Measurements from ENCODE around the gene BMI1. TPM values are rescaled to one million over a fixed set of nuclear protein-coding genes. Genes with fewer than 3 reads are reported as not detected.

BMI1 gene
- total and polyA plus RNA-seq, 4 donors, result 13.2 to 28.7 (median 19.5) TPM

GRCh38 chr10:22349755-22350154 lies 28.9 kb downstream of the BMI1 start:
- no peak for TF ChIP-seq JUND (IDR thresholded peaks at IDR 0.05)
- no peak for TF ChIP-seq NR2F2 (IDR thresholded peaks at IDR 0.05)
- no peak for TF ChIP-seq TAF1 (conservative IDR thresholded peaks at IDR 0.05)
- TF ChIP-seq, protein P1, sequence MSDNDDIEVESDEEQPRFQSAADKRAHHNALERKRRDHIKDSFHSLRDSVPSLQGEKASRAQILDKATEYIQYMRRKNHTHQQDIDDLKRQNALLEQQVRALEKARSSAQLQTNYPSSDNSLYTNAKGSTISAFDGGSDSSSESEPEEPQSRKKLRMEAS (IDR thresholded peaks at IDR 0.05), result no peak
- TF ChIP-seq GABPA (IDR thresholded peaks at IDR 0.05 in 1 of 2, conservative IDR thresholded peaks at IDR 0.05 in 1 of 2), result no peak
- no peak for TF ChIP-seq ZBTB33 (IDR thresholded peaks at IDR 0.05)
- no peak for TF ChIP-seq YY1 (IDR thresholded peaks at IDR 0.05)
- TF ChIP-seq, protein P2, sequence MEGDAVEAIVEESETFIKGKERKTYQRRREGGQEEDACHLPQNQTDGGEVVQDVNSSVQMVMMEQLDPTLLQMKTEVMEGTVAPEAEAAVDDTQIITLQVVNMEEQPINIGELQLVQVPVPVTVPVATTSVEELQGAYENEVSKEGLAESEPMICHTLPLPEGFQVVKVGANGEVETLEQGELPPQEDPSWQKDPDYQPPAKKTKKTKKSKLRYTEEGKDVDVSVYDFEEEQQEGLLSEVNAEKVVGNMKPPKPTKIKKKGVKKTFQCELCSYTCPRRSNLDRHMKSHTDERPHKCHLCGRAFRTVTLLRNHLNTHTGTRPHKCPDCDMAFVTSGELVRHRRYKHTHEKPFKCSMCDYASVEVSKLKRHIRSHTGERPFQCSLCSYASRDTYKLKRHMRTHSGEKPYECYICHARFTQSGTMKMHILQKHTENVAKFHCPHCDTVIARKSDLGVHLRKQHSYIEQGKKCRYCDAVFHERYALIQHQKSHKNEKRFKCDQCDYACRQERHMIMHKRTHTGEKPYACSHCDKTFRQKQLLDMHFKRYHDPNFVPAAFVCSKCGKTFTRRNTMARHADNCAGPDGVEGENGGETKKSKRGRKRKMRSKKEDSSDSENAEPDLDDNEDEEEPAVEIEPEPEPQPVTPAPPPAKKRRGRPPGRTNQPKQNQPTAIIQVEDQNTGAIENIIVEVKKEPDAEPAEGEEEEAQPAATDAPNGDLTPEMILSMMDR (IDR thresholded peaks at IDR 0.05; ENCODE audit: low read depth, low read length, missing input control), result no peak
- no peak for TF ChIP-seq ATF3 (IDR thresholded peaks at IDR 0.05)
- TF ChIP-seq FOXA2 (IDR thresholded peaks at IDR 0.05), result no peak
- no peak for TF ChIP-seq HNF4A (conservative IDR thresholded peaks at IDR 0.05)
- TF ChIP-seq HNF4G (IDR thresholded peaks at IDR 0.05), result no peak
- no peak for TF ChIP-seq RXRA (IDR thresholded peaks at IDR 0.05)
- TF ChIP-seq REST (IDR thresholded peaks at IDR 0.05), result no peak
- TF ChIP-seq RAD21 (IDR thresholded peaks at IDR 0.05), result no peak
- no peak overlapping the region for H3K27ac ChIP-seq (ENCODE audit: low read depth in 1 of 2, low read length in 2 of 2)
- peaks cover 0 to 3% (median 0%) of the 10 kb centered on the region in 4 donors for H3K4me1 ChIP-seq (ENCODE audit: control insufficient read depth in 4 of 4, insufficient read depth in 4 of 4, low read length in 3 of 4)
- DNase-seq (ENCODE audit: low spot score), result no peak
- peaks cover 4 to 12% (median 8%) of the 10 kb centered on the region in 4 donors for H3K27me3 ChIP-seq (ENCODE audit: control insufficient read depth in 4 of 4, insufficient read depth in 4 of 4, low read length in 3 of 4)
- H3K4me3 ChIP-seq (ENCODE audit: low read depth in 1 of 3, low read length in 3 of 3), result no peak overlapping the region
- no peak overlapping the region for H3K9ac ChIP-seq (ENCODE audit: low read depth in 1 of 2, low read length in 2 of 2)
- 99% methylated on average over 1 of the region's 1 CpG for WGBS
- H3K36me3 ChIP-seq (ENCODE audit: control insufficient read depth in 4 of 4, insufficient read depth in 3 of 4, low read depth in 1 of 4, low read length in 3 of 4), result no peaks in the 10 kb centered on the region
- peaks cover 0 to 5% (median 2%) of the 10 kb centered on the region in 4 donors for H3K9me3 ChIP-seq (ENCODE audit: control insufficient read depth in 4 of 4, low read length in 3 of 4)

DNA sequence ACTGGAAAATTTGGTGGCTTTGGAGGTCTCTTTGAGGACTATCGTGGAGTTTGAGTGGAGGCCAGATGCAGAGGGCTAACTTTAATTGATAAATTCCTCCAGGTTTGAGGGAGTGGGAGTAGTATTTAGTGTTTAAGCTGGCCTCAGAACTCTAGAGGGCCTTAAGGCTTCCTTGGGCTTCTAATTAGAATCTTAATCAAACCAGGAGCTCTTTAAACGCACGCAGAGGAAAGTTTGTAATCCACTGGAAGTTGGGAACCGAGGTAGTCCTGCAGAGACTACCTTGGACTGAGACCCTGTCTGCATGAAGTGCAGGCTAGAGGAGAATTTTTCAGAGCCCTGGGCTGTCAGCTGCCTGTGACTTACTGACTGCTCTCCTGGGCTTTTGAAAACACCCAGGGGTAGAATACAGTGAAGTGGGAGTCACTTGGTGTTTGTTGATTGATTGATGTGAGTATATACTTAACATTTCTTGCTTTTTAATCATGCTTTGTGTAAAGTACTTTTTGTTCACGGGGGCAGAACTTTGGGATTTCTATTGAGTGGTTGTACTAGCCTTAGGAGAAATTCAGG lies 30.3 kb downstream of the BMI1 start:
- no peak for TF ChIP-seq EGR1 (IDR thresholded peaks at IDR 0.05; ENCODE audit: low read depth in 2 of 2)
- no peak for TF ChIP-seq HNF4G (IDR thresholded peaks at IDR 0.05)
- DNase-seq (ENCODE audit: low spot score), result no peak
- Histone ChIP-seq H3K9ac (ENCODE audit: low read depth in 1 of 2, low read length in 2 of 2) (no peak overlapping the region), H3K36me3 (ENCODE audit: control insufficient read depth in 4 of 4, insufficient read depth in 3 of 4, low read depth in 1 of 4, low read length in 3 of 4) (no peaks in the 10 kb centered on the region), H3K27me3 (ENCODE audit: control insufficient read depth in 4 of 4, insufficient read depth in 4 of 4, low read length in 3 of 4) (peaks cover 0 to 8% (median 2%) of the 10 kb centered on the region in 4 donors), H3K27ac (ENCODE audit: low read depth in 1 of 2, low read length in 2 of 2) (no peak overlapping the region), H3K9me3 (ENCODE audit: control insufficient read depth in 4 of 4, low read length in 3 of 4) (no peaks in the 10 kb centered on the region), H3K4me3 (ENCODE audit: low read depth in 1 of 3, low read length in 3 of 3) (no peak overlapping the region), H3K4me1 (ENCODE audit: control insufficient read depth in 4 of 4, insufficient read depth in 4 of 4, low read length in 3 of 4) (no peaks in the 10 kb centered on the region)
- WGBS, result 95% methylated on average over 5 of the region's 5 CpGs
